ENCODE measurements around the gene AKAIN1. TPM values are rescaled to one million over a fixed set of nuclear protein-coding genes. Genes with fewer than 3 reads are reported as not detected.

Gene AKAIN1
- total RNA-seq, 4 donors from 2014 or later = 0.95 TPM; not detected in 3

DNA sequence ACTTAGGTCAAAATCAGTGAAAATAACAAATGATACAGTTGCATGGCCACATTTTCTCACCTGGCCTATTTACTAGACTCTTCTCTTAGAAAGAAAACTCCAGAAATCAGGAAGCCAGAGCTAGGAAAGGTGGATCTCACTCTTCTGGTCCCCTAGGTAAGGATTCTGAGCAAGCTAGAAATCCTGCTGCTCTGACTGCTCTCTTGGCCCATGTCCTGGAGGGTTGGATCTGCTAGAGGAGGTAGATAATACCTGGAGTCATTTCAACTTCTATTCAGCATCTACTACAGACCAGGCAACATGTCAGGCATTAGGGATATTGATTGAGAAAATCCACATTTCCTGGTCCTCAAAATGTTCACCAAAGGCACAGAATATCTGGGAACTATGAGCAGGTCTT lies 34.9 kb downstream of the AKAIN1 start:
- intact Hi-C loops (cut with DNase I) = no loop called here
- H3K27me3 ChIP-seq = no peaks in the 10 kb centered on the region
- no peak for DNase-seq
- TF ChIP-seq, protein P1, sequence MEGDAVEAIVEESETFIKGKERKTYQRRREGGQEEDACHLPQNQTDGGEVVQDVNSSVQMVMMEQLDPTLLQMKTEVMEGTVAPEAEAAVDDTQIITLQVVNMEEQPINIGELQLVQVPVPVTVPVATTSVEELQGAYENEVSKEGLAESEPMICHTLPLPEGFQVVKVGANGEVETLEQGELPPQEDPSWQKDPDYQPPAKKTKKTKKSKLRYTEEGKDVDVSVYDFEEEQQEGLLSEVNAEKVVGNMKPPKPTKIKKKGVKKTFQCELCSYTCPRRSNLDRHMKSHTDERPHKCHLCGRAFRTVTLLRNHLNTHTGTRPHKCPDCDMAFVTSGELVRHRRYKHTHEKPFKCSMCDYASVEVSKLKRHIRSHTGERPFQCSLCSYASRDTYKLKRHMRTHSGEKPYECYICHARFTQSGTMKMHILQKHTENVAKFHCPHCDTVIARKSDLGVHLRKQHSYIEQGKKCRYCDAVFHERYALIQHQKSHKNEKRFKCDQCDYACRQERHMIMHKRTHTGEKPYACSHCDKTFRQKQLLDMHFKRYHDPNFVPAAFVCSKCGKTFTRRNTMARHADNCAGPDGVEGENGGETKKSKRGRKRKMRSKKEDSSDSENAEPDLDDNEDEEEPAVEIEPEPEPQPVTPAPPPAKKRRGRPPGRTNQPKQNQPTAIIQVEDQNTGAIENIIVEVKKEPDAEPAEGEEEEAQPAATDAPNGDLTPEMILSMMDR (IDR thresholded peaks at IDR 0.05) = no peak
- H3K27ac ChIP-seq = no peak overlapping the region
- no peaks in the 10 kb centered on the region for H3K9me3 ChIP-seq
- H3K36me3 ChIP-seq = no peaks in the 10 kb centered on the region
- H3K4me3 ChIP-seq = no peak overlapping the region
- no peaks in the 10 kb centered on the region for H3K4me1 ChIP-seq

DNA sequence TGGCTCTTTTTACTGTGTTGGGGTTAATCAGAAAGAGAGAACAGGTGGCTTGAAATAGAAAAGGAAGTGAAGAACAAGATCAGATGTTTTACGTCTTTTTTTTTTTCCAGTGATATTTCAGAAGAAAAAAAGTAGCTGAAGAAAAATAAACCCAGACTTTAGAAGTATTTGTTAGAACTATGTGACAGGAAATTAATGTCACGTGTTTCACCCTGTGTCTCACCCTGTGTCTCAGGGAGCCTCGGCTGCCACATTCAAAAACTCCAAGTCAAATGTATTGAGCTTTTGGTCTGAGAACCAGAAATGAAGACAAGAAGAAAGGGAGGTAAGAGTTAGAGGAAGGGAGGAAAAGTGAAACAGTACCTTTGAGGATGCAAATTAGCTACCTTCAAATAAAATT lies 38.0 kb downstream of the AKAIN1 start:
- H3K4me1 ChIP-seq = no peaks in the 10 kb centered on the region
- TF ChIP-seq, protein P1 (IDR thresholded peaks at IDR 0.05) = no peak
- TF ChIP-seq POLR2A (IDR thresholded peaks at IDR 0.05) = no peak
- H3K27ac ChIP-seq = no peak overlapping the region
- no peaks in the 10 kb centered on the region for H3K9me3 ChIP-seq
- no peak for DNase-seq
- no peak overlapping the region for H3K4me3 ChIP-seq
- 32 to 38% methylated on average over 3 of the region's 3 CpGs for WGBS, 2 donors
- no peaks in the 10 kb centered on the region for H3K27me3 ChIP-seq
- intact Hi-C loops (cut with DNase I) = no loop called here
- no peaks in the 10 kb centered on the region for H3K36me3 ChIP-seq

DNA sequence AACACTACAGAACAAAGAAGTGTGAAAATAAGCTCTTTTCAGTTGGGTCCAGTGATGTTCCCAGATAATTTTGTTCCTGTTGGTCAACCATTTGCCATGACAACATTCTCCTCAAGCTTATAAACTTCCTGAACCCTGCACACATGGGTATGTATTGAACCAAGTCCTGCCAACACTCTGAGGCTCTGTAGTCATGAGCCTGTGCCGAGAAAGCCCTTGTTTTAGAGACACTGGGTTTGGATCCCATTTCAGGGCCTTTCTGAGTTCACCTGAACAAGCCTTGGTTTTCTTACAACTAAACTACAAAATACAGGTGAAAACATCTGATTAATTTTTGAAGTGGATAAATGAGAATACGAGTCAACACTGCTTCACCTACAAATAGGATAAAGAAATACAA lies 38.5 kb downstream of the AKAIN1 start:
- 36 to 56% methylated on average over 2 of the region's 2 CpGs for WGBS, 2 donors

DNA sequence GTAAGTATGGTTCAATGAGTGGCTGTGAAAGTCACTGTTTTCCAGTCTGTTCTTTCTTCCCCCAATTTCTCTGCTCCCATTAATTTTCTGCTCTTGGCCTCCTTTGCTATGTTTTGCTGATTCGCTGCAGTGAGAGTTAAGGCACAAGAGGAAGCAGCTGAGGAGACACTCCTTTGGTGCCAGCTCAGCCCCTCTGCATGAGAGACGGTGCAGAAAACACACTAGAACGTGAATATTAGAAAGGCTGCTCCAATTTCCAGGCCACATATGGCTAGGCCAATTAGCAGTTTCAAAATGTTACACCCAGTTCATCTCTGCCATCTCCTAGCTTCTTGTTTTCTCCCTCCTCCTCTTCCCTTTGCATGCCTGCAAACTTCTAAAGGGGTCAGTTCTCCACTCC lies 38.9 kb downstream of the AKAIN1 start:
- TF ChIP-seq, protein P1 (IDR thresholded peaks at IDR 0.05) = no peak
- no peak for TF ChIP-seq POLR2A (IDR thresholded peaks at IDR 0.05)
- Histone ChIP-seq H3K4me3 (no peak overlapping the region), H3K36me3 (no peaks in the 10 kb centered on the region), H3K9me3 (no peaks in the 10 kb centered on the region), H3K27me3 (no peaks in the 10 kb centered on the region), H3K4me1 (no peaks in the 10 kb centered on the region), H3K27ac (no peak overlapping the region)
- 39 to 42% methylated on average over 2 to 3 of the region's 3 CpGs for WGBS, 2 donors
- no peak for DNase-seq
- intact Hi-C loops (cut with DNase I) = no loop called here

More for the DNA sequence above, 38.5 kb downstream of the AKAIN1 start:
- Histone ChIP-seq H3K9me3 (no peaks in the 10 kb centered on the region), H3K4me3 (no peak overlapping the region), H3K27ac (no peak overlapping the region), H3K4me1 (no peaks in the 10 kb centered on the region), H3K36me3 (no peaks in the 10 kb centered on the region), H3K27me3 (no peaks in the 10 kb centered on the region)
- DNase-seq = no peak
- intact Hi-C loops (cut with DNase I) = no loop called here
- no peak for TF ChIP-seq POLR2A (IDR thresholded peaks at IDR 0.05)
- TF ChIP-seq, protein P1 (IDR thresholded peaks at IDR 0.05) = no peak

DNA sequence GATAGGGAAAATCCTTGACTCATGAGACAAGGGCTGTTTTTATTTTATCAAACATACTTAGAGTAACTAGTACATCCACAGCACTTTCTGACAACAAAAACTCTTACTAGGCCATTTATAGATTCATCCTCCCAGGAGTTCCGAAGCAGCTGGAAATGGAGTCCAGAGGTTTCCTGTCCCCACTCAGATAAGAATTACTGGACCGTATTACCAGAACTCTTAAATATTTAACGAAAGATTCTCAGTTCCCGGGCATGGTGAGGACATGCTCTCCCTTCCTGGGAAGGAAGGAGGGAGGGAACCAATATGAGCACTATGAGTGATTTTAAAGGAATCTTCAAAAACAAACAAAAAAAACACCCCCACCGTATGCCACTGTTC lies 41.2 kb downstream of the AKAIN1 start:
- 65 to 72% methylated on average over 5 of the region's 5 CpGs for WGBS, 2 donors

More for the DNA sequence above, 41.2 kb downstream of the AKAIN1 start:
- Histone ChIP-seq H3K36me3 (no peaks in the 10 kb centered on the region), H3K4me3 (no peak overlapping the region), H3K27ac (no peak overlapping the region), H3K27me3 (no peaks in the 10 kb centered on the region), H3K9me3 (no peaks in the 10 kb centered on the region), H3K4me1 (no peaks in the 10 kb centered on the region)
- intact Hi-C loops (cut with DNase I) = no loop called here
- DNase-seq = no peak
- TF ChIP-seq, protein P1 (IDR thresholded peaks at IDR 0.05) = no peak
- no peak for TF ChIP-seq POLR2A (IDR thresholded peaks at IDR 0.05)
